Activated naive CD8-positive, alpha-beta T cell (primary cell): Measurements from ENCODE around the gene CCL11.

ENCODE experiments used
- H3K27ac Mint-ChIP-seq: one replicate; pipeline ENCODE4 v1.8.0; 2021; ENCODE audit warnings: mixed read lengths
- H3K27me3 Mint-ChIP-seq: one replicate; pipeline ENCODE4 v1.8.0; 2021; ENCODE audit warnings: mixed read lengths
- H3K36me3 Mint-ChIP-seq: one replicate; pipeline ENCODE4 v1.8.0; 2021; ENCODE audit warnings: mixed read lengths
- H3K4me1 Mint-ChIP-seq: one replicate; pipeline ENCODE4 v1.8.0; 2021; ENCODE audit warnings: low read depth, mixed read lengths
- H3K4me3 Mint-ChIP-seq: one replicate; pipeline ENCODE4 v1.8.0; 2021; ENCODE audit warnings: mild to moderate bottlenecking, mixed read lengths
- H3K9me3 Mint-ChIP-seq: one replicate; pipeline ENCODE4 v1.8.0; 2021; ENCODE audit warnings: low read depth, mixed read lengths

The CCL11 gene

GRCh38 chr17:34252444-34253138 is 33.0 kb upstream of the CCL11 start:
- Mint-ChIP-seq H3K4me3 (no peak overlapping the region), H3K27ac (no peak overlapping the region), H3K4me1 (peaks cover 4% of the 10 kb centered on the region), H3K36me3 (no peaks in the 10 kb centered on the region), H3K9me3 (no peaks in the 10 kb centered on the region), H3K27me3 (peaks cover 8% of the 10 kb centered on the region)

DNA sequence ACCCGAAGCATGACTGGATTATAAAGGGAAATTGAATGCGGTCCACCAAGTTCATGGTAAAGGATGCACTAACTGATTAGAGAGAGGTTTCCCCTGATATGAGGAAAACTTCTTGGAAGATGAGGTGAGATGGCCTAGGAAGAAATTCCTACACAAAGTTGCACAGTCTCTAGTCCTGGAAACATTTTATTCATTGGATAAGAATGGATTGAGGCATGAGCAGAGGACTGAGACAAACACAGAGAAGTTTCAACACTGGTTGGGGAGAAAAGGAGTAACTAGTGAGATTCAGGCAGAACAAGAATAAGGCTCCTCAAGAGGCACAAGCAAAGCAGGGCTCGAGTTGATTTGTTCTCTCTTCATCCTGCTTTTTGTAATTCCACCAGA is 32.4 kb upstream of the CCL11 start:
- no peaks in the 10 kb centered on the region for H3K36me3 Mint-ChIP-seq
- no peak overlapping the region for H3K27ac Mint-ChIP-seq
- peaks cover 12% of the 10 kb centered on the region for H3K27me3 Mint-ChIP-seq
- H3K9me3 Mint-ChIP-seq = no peaks in the 10 kb centered on the region
- H3K4me1 Mint-ChIP-seq = peaks cover 4% of the 10 kb centered on the region
- H3K4me3 Mint-ChIP-seq = no peak overlapping the region

DNA sequence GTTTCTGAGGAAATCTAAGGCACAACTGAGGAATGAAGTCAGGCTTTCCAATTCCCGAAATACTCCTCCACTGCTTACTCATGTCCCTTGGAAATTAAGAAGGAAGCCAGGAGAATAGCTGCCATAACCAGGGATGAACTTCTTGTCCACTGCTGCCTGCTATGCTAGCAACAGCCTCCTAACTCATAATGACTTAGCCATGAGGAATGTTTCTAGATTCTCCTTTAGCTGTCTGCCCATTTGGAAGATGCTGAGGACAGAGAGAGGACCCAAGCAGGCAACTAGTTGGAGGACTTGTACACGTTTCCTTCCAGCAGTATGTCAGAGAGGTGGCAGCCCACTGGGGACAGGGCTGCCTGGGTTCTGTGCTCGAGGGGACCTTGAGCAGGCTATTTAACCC is 31.4 kb upstream of the CCL11 start:
- H3K4me3 Mint-ChIP-seq = no peak overlapping the region
- H3K9me3 Mint-ChIP-seq = no peaks in the 10 kb centered on the region
- H3K4me1 Mint-ChIP-seq = peaks cover 4% of the 10 kb centered on the region
- H3K36me3 Mint-ChIP-seq = no peaks in the 10 kb centered on the region
- H3K27ac Mint-ChIP-seq = no peak overlapping the region
- peaks cover 12% of the 10 kb centered on the region for H3K27me3 Mint-ChIP-seq

DNA sequence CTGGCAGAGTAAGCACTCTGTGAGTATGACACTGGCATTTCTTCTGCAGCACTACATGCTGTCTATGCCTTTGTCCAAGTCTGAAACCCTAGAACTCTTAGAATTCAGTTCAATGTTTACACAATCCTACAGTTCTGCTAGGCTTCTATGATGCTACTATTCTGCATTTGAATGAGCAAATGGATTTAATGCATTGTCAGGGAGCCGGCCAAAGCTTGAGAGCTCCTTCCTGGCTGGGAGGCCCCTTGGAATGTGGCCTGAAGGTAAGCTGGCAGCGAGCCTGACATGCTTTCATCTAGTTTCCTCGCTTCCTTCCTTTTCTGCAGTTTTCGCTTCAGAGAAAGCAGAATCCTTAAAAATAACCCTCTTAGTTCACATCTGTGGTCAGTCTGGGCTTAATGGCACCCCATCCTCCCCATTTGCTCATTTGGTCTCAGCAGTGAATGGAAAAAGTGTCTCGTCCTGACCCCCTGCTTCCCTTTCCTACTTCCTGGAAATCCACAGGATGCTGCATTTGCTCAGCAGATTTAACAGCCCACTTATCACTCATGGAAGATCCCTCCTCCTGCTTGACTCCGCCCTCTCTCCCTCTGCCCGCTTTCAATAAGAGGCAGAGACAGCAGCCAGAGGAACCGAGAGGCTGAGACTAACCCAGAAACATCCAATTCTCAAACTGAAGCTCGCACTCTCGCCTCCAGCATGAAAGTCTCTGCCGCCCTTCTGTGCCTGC is 30.7 kb upstream of the CCL11 start, which contains the start of gene CCL2:
TSS of gene CCL2 (plus strand) at position 635 of the 730 bp plus-strand sequence. CDS start at position 700, 65 bp downstream.
- Mint-ChIP-seq H3K4me3 (no peak within 1 kb of the TSS), H3K4me1 (peaks cover 4% of the 10 kb centered on the region), H3K27ac (no peak within 1 kb of the TSS), H3K9me3 (no peaks in the 10 kb centered on the region), H3K27me3 (peaks cover 12% of the 10 kb centered on the region), H3K36me3 (no peaks in the 10 kb centered on the region)

DNA sequence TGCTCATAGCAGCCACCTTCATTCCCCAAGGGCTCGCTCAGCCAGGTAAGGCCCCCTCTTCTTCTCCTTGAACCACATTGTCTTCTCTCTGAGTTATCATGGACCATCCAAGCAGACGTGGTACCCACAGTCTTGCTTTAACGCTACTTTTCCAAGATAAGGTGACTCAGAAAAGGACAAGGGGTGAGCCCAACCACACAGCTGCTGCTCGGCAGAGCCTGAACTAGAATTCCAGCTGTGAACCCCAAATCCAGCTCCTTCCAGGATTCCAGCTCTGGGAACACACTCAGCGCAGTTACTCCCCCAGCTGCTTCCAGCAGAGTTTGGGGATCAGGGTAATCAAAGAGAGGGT is 30.2 kb upstream of the CCL11 start:
- H3K4me3 Mint-ChIP-seq = no peak overlapping the region
- H3K4me1 Mint-ChIP-seq = peaks cover 4% of the 10 kb centered on the region
- H3K27me3 Mint-ChIP-seq = peaks cover 12% of the 10 kb centered on the region
- no peaks in the 10 kb centered on the region for H3K9me3 Mint-ChIP-seq
- H3K36me3 Mint-ChIP-seq = no peaks in the 10 kb centered on the region
- no peak overlapping the region for H3K27ac Mint-ChIP-seq

DNA sequence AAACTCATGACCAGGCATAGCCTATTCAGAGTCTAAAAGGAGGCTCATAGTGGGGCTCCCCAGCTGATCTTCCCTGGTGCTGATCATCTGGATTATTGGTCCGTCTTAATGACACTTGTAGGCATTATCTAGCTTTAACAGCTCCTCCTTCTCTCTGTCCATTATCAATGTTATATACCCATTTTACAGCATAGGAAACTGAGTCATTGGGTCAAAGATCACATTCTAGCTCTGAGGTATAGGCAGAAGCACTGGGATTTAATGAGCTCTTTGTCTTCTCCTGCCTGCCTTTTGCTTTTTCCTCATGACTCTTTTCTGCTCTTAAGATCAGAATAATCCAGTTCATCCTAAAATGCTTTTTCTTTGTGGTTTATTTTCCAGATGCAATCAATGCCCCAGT is 29.7 kb upstream of the CCL11 start:
- H3K27me3 Mint-ChIP-seq = peaks cover 12% of the 10 kb centered on the region

DNA sequence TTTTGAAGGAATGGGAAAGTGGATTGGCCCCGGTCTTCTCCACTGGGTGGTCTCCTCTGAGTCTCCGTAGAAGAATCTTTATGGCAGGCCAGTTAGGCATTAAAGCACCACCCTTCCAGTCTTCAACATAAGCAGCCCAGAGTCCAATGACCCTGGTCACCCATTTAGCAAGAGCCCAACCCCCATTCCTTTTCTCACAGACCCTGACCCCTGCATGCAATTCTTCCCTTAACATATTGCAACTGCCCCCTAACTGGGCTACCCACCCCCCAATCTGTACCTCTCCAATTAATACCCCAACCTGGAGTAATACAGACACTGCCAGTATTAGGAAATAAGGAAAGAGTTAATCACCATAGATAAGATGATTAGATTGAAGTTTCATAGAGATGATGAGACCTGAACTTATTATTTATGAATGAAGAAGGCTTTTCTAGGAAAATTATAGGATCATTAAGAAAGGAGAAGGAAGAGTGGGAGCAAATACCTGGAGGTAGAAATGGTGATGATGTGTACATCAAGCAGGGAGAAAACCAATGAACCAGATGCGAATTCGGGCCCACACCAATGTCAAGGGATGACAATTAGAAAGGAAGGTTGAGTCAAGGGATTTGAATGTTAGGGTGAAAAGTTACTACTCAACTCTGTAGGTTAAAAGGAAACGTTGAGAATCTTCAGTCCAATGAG is 28.1 kb upstream of the CCL11 start:
- H3K36me3 Mint-ChIP-seq = no peaks in the 10 kb centered on the region
- no peak overlapping the region for H3K27ac Mint-ChIP-seq
- peaks cover 13% of the 10 kb centered on the region for H3K27me3 Mint-ChIP-seq
- no peaks in the 10 kb centered on the region for H3K9me3 Mint-ChIP-seq
- H3K4me1 Mint-ChIP-seq = peaks cover 4% of the 10 kb centered on the region
- H3K4me3 Mint-ChIP-seq = no peak overlapping the region

More for the DNA sequence above, 29.7 kb upstream of the CCL11 start:
- H3K36me3 Mint-ChIP-seq = no peaks in the 10 kb centered on the region
- no peak overlapping the region for H3K4me3 Mint-ChIP-seq
- no peak overlapping the region for H3K27ac Mint-ChIP-seq
- peaks cover 4% of the 10 kb centered on the region for H3K4me1 Mint-ChIP-seq
- H3K9me3 Mint-ChIP-seq = no peaks in the 10 kb centered on the region

DNA sequence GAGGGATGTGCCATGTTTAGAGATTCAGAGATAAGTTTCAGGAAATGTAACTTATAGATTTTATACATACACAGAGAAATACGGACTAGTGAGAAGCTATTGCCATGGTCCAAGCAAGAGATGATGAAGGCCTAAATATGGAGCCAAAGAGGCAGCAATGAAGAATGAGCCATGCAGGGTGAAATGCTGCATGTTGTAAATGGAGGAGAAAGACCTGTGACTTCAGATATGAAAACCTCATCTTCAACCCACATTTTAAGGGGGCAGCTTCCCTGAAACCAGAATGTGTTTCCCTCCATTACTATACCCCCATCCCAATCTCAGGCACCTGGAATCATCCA is 27.6 kb upstream of the CCL11 start:
- H3K9me3 Mint-ChIP-seq = no peaks in the 10 kb centered on the region
- H3K27ac Mint-ChIP-seq = no peak overlapping the region
- no peaks in the 10 kb centered on the region for H3K36me3 Mint-ChIP-seq
- H3K27me3 Mint-ChIP-seq = peaks cover 11% of the 10 kb centered on the region
- peaks cover 4% of the 10 kb centered on the region for H3K4me1 Mint-ChIP-seq
- H3K4me3 Mint-ChIP-seq = no peak overlapping the region

- Mint-ChIP-seq H3K27ac (no peak overlapping the region), H3K36me3 (no peaks in the 10 kb centered on the region), H3K4me1 (peaks cover 4% of the 10 kb centered on the region), H3K4me3 (no peak overlapping the region), H3K27me3 (peaks cover 9% of the 10 kb centered on the region), H3K9me3 (no peaks in the 10 kb centered on the region)
These were observed 26.4 kb upstream of the CCL11 start for GRCh38 chr17:34259146-34259545.

DNA sequence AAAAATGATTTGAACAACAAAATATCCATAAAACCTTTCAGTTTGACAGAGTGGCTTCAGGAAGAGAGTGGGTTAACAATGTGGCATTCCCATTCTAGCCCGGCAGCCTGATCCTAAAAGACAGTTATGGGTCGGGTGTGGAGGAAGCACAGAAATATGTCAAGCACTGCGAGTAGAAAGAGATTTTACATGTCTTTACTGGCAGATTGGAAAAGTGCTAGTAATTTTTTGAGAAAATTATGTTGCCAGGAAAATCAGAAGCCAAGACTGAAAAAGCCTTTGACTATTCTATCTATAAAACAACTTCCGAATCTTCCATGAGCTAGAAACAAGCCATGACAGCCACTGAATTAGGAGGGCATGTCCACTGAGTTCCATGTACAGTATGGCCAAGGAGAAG is 24.7 kb upstream of the CCL11 start:
- H3K27ac Mint-ChIP-seq = no peak overlapping the region
- no peaks in the 10 kb centered on the region for H3K4me1 Mint-ChIP-seq
- no peaks in the 10 kb centered on the region for H3K9me3 Mint-ChIP-seq
- H3K4me3 Mint-ChIP-seq = no peak overlapping the region
- peaks cover 12% of the 10 kb centered on the region for H3K27me3 Mint-ChIP-seq
- no peaks in the 10 kb centered on the region for H3K36me3 Mint-ChIP-seq

GRCh38 chr17:34261568-34262337 is 23.8 kb upstream of the CCL11 start:
- H3K4me1 Mint-ChIP-seq = no peaks in the 10 kb centered on the region
- H3K27ac Mint-ChIP-seq = no peak overlapping the region
- H3K27me3 Mint-ChIP-seq = peaks cover 12% of the 10 kb centered on the region

GRCh38 chr17:34265711-34266110 is 19.8 kb upstream of the CCL11 start:
- Mint-ChIP-seq H3K9me3 (no peaks in the 10 kb centered on the region), H3K27ac (no peak overlapping the region), H3K4me3 (no peak overlapping the region), H3K36me3 (no peaks in the 10 kb centered on the region), H3K27me3 (peaks cover 10% of the 10 kb centered on the region), H3K4me1 (no peaks in the 10 kb centered on the region)

More at GRCh38 chr17:34261568-34262337, 23.8 kb upstream of the CCL11 start:
- H3K9me3 Mint-ChIP-seq = no peaks in the 10 kb centered on the region
- no peak overlapping the region for H3K4me3 Mint-ChIP-seq
- H3K36me3 Mint-ChIP-seq = no peaks in the 10 kb centered on the region

DNA sequence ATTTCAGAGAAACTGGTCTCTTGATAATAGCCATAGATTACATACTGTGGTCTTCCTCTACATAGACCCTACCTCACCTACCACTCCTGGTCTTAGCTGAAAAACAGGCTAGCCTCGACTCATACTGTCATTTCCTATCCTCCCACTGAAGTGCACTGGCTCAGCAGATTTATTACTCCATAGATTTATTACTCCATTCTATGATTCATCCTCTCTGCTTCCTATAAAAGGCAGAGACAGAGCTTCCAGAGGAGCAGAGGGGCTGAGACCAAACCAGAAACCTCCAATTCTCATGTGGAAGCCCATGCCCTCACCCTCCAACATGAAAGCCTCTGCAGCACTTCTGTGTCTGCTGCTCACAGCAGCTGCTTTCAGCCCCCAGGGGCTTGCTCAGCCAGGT is 15.6 kb upstream of the CCL11 start, which contains the start of gene CCL7:
TSS of gene CCL7 (plus strand) at position 253 of the 400 bp plus-strand sequence. CDS start at position 323, 70 bp downstream.
- Mint-ChIP-seq H3K27ac (no peak within 1 kb of the TSS), H3K27me3 (peaks cover 15% of the 10 kb centered on the region), H3K4me3 (no peak within 1 kb of the TSS), H3K36me3 (no peaks in the 10 kb centered on the region), H3K4me1 (no peaks in the 10 kb centered on the region), H3K9me3 (no peaks in the 10 kb centered on the region)

DNA sequence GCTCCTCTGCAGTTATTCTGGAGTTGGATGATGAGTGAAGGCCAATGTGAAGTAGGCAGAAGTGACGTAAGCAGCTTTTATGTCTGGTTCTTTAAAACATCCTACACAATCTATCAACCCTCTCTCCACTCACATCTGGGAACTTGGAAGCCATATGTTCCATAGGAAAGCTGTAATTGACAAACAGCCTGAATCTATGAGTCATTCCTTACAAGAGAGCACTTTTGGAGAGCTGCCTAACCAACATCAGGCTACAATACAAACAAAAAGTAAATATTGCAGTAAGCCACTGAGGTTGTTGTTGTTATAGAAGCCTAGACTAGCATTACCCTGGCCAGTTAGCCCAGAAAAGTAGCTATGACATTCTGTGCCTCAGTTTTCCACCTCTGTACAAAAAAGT is 9.7 kb upstream of the CCL11 start:
- Mint-ChIP-seq H3K27ac (no peak overlapping the region), H3K36me3 (no peaks in the 10 kb centered on the region), H3K4me1 (no peaks in the 10 kb centered on the region), H3K4me3 (no peak overlapping the region), H3K9me3 (no peaks in the 10 kb centered on the region), H3K27me3 (peaks cover 24% of the 10 kb centered on the region)

DNA sequence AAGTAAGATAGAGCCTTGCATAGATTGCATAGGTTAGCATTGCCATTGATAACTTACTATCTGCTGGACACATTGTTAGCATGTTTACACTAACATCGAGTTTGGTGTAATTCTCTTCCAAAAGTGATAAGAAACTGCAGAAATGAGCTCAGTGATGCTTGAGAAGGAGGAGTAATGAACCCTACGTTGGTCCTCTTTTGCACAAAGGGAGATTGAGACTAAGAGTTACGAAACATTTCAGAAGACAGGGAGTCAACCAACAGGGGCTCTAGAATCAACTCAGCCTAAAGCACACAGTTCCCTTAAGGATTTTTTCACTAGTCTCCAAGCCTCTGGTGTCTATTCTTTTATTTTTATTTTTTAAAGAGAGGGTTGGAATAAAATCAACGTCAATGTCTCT is 8.7 kb upstream of the CCL11 start:
- H3K9me3 Mint-ChIP-seq = no peaks in the 10 kb centered on the region
- H3K27me3 Mint-ChIP-seq = peaks cover 23% of the 10 kb centered on the region
- no peak overlapping the region for H3K4me3 Mint-ChIP-seq
- no peaks in the 10 kb centered on the region for H3K36me3 Mint-ChIP-seq
- H3K27ac Mint-ChIP-seq = no peak overlapping the region
- H3K4me1 Mint-ChIP-seq = no peaks in the 10 kb centered on the region
